T-helper 2 cell treated with Interferon-gamma antibody and Interleukin-4, amounts not matched to agents 5 μg/mL and 100 μg/mL, for 36 hours (primary cell): ENCODE measurements around the gene STAU1.
"Not testable (repeated sequence)": the region's sequence is repeated elsewhere in the genome, so short reads cannot be mapped to it uniquely, and the experiment has no call there.

Experiments used
- DNase-seq: peaks from one replicate; pipeline ENCODE4 v3.0.0; 2021; ENCODE audit warnings: low spot score
- H3K27ac Mint-ChIP-seq: one replicate; pipeline ENCODE4 v1.8.0; 2021; ENCODE audit warnings: mild to moderate bottlenecking, mixed read lengths
- H3K27me3 Mint-ChIP-seq: one replicate; pipeline ENCODE4 v1.8.0; 2021; ENCODE audit warnings: low read depth, mixed read lengths
- H3K36me3 Mint-ChIP-seq: one replicate; pipeline ENCODE4 v1.8.0; 2021; ENCODE audit warnings: low read depth, mixed read lengths
- H3K4me1 Mint-ChIP-seq: one replicate; pipeline ENCODE4 v1.8.0; 2021; ENCODE audit warnings: low read depth, mixed read lengths
- H3K4me3 Mint-ChIP-seq: one replicate; pipeline ENCODE4 v1.8.0; 2022; ENCODE audit warnings: mild to moderate bottlenecking, moderate library complexity, mixed read lengths
- H3K9me3 Mint-ChIP-seq: one replicate; pipeline ENCODE4 v1.8.0; 2021; ENCODE audit warnings: mixed read lengths

The STAU1 gene

DNA sequence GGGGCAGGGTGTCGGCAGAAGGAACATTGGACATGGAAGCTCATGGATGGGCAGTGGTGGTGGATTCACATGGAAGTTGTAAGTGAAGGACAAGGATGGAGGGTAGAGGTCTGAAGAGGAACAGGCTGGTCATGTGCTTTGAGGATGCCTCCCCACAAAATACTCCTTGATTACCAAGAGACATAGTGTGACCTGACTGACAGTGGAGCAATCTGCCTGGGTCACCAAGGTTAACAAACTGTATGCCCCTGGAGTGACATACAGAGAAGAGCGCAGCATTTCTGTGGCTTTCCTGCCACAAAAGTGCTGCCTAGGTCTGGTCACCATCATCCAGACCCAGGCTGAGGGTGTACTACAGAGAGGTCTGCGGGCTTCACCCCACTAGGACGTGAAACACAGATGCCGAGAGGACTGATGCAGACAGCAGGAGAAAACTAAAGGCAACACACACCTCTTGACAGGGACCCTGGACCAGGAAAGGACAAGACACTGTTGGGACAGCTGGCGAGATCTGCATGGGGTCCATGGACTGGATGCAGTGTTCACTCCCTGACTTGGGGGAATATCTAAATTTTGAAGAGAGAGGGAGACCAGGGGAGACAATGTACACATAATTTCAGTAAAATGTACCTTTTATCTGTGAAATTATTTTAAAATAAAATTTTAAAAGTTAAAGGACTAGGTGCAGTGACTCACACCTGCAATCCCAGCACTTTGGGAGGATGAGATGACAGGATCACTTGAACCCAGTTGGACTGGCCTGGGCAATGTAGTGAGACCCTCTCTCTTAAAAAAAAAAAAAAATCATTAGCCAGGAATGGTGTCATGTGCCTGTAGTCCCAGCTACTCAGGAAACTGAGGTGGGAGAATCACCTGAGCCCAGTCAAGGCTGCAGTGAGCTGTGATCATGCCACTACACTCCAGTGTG lies 77.1 kb downstream of the STAU1 start:
- H3K9me3 Mint-ChIP-seq, result no peaks in the 10 kb centered on the region
- no peak overlapping the region for H3K4me3 Mint-ChIP-seq
- H3K27me3 Mint-ChIP-seq, result no peaks in the 10 kb centered on the region
- no peak overlapping the region for H3K27ac Mint-ChIP-seq
- H3K4me1 Mint-ChIP-seq, result peaks cover 7% of the 10 kb centered on the region
- DNase-seq, result no peak
- peaks cover 37% of the 10 kb centered on the region for H3K36me3 Mint-ChIP-seq

- peaks cover 49% of the 10 kb centered on the region for H3K36me3 Mint-ChIP-seq
- no peak overlapping the region for H3K4me3 Mint-ChIP-seq
- no peak for DNase-seq
- H3K4me1 Mint-ChIP-seq, result peaks cover 4% of the 10 kb centered on the region
- H3K27me3 Mint-ChIP-seq, result no peaks in the 10 kb centered on the region
- H3K27ac Mint-ChIP-seq, result no peak overlapping the region
- no peaks in the 10 kb centered on the region for H3K9me3 Mint-ChIP-seq
These were observed 81.8 kb downstream of the STAU1 start for GRCh38 chr20:49106328-49106727.

DNA sequence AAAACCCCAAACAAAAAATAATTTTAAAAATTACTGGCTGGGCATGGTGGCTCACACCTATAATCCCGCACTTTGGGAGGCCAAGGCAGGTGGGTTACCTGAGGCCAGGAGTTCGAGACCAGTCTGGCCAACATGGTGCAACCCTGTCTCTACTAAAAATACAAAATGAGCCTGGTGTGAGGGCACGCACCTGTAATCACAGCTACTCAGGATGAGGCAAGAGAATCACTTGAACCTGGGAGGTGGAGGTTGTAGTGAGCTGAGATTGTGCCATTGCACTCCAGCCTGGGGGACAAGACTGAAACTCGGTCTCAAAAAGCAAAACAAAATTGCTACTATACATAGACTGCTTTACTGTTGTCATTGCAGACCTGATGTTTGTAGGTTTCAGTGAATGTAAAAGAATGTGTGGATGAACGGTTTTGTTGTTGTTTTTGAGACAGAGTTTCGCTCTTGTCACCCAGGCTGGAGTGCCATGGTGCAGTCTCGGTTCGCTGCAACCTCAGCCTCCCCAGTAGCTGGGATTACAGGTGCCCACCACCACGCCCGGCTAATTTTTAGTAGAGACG lies 83.1 kb downstream of the STAU1 start:
- not testable (repeated sequence) for H3K27me3 Mint-ChIP-seq, DNase-seq, H3K4me1 Mint-ChIP-seq, H3K9me3 Mint-ChIP-seq, H3K27ac Mint-ChIP-seq, H3K4me3 Mint-ChIP-seq
- H3K36me3 Mint-ChIP-seq, result peaks cover 47% of the 10 kb centered on the region

- Mint-ChIP-seq H3K4me1 (peaks cover 8% of the 10 kb centered on the region), H3K4me3 (no peak overlapping the region), H3K9me3 (no peaks in the 10 kb centered on the region), H3K27ac (no peak overlapping the region), H3K27me3 (no peaks in the 10 kb centered on the region), H3K36me3 (peaks cover 48% of the 10 kb centered on the region)
- no peak for DNase-seq
These were observed 83.8 kb downstream of the STAU1 start for GRCh38 chr20:49104365-49104648.

DNA sequence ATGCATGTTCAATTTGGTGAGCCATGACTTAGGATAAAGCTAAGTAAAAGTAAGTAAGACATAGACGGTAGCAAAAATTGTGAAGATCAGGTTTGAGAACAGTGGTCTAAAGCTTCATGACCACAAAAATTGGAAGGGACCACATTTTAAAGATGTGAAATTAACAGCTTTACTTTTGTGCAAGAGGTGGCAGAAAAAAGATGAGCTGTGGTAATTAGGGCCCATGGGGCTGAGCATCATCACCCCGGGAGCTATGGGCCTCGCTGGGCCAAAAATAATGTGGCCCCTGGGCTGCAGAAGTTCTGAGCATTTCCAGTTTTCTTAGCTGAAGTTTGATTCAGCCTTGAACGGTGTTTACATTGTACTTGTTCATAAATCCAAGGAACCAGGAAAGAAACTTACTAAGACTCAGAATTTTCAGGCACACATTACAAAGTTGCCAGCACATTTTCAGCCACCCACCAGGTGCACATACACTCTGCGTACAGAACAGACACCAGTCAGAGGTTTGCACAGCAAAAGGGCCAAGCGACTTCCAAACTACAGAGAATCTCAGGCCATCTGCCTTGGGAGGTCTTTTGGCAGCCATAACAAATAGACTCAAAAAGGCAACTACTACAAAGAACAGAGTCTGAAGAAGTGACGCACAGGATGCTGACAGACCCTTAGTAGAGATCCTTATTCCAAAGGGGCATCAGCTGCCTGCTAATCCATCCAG lies 84.3 kb downstream of the STAU1 start:
- Mint-ChIP-seq H3K27me3 (no peaks in the 10 kb centered on the region), H3K27ac (no peak overlapping the region), H3K4me3 (no peak overlapping the region), H3K9me3 (no peaks in the 10 kb centered on the region), H3K36me3 (peaks cover 50% of the 10 kb centered on the region), H3K4me1 (peaks cover 8% of the 10 kb centered on the region)
- no peak for DNase-seq

DNA sequence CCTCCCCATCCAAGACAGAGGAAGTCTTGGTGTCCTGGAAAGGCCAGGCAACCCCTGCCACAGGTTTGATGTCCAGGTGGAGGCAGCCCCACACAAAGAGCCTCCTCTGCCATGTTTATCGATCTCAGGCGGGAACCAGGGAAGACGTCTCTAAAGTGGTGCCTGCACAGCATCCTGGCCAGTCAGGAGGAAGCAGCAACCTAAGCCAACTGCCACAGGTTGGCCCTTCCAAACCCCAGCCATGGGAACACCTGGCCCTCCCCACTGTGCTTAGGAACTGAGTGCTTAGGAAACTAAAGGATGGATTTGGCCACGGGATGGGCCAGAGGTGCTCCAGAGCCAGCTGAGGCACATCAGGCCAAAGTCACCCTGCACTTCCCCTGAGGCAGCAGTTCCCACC lies 85.1 kb downstream of the STAU1 start:
- no peaks in the 10 kb centered on the region for H3K27me3 Mint-ChIP-seq
- H3K4me1 Mint-ChIP-seq, result peaks cover 8% of the 10 kb centered on the region
- H3K27ac Mint-ChIP-seq, result no peak overlapping the region
- peaks cover 58% of the 10 kb centered on the region for H3K36me3 Mint-ChIP-seq
- no peak for DNase-seq
- no peak overlapping the region for H3K4me3 Mint-ChIP-seq
- H3K9me3 Mint-ChIP-seq, result no peaks in the 10 kb centered on the region

DNA sequence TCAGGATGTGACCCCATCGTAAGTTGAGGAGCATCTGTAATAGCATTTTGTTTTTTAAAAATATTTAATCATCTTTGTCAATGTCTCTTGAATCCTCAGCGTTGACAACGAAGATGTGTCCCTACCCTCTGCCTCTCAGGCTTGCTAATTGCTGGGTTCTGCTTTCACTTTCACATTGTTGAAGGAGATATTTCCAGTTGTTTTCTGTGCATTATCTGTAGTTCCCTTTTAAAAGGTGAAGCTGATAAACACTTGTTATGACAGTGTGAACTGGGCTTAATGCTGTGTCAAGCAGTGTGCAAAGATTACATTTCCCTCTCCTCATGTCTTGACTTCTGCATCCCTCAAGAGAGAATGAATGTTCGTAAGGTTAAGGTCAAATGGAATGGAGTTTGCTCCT lies 87.2 kb downstream of the STAU1 start:
- peak overlapping the region; percentile 59 for H3K4me3 Mint-ChIP-seq

DNA sequence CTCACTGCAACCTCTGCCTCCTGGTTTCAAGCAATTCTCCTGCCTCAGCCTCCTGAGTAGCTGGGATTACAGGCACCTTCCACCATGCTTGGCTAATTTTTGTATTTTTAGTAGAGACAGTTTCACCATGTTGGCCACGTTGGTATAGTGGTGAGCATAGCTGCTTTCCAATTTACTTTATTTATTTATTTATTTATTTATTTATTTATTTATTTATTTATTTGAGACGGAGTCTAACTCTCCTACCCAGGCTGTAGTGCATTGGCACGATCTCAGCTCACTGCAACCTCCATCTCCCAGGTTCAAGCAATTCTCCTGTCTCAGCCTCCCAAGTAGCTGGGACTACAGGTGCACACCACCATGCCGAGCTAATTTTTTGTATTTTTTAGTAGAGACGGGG lies 87.8 kb downstream of the STAU1 start:
- H3K27ac Mint-ChIP-seq, result peak overlapping the region; percentile 81
- H3K4me3 Mint-ChIP-seq, result peak overlapping the region; percentile 46

More for the DNA sequence above, 87.2 kb downstream of the STAU1 start:
- Mint-ChIP-seq H3K27me3 (no peaks in the 10 kb centered on the region), H3K9me3 (no peaks in the 10 kb centered on the region), H3K36me3 (peaks cover 73% of the 10 kb centered on the region), H3K4me1 (peaks cover 8% of the 10 kb centered on the region), H3K27ac (peak overlapping the region; percentile 81)
- no peak for DNase-seq

DNA sequence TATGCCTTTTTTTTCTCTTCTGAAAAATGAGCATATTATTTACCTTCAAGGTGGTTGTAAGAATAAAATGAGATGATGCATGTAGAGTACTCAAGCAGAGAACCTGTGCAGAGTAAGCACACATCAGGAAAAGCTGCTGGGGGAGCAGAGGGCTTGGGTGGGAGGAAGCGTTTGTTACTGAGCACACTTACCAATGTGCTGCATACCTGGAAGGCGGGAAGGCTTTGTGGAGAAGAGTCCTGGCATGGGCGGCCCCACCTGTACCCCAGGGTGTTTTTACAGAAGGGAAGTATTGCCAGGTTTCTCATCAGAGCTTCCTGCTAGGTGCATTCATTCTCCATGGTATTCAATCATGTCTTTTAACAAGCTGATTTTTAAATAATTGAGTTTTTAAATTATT lies 89.1 kb downstream of the STAU1 start:
- H3K27ac Mint-ChIP-seq, result no peak overlapping the region
- no peak for DNase-seq
- no peaks in the 10 kb centered on the region for H3K9me3 Mint-ChIP-seq
- peaks cover 8% of the 10 kb centered on the region for H3K4me1 Mint-ChIP-seq
- H3K4me3 Mint-ChIP-seq, result no peak overlapping the region
- H3K36me3 Mint-ChIP-seq, result peaks cover 78% of the 10 kb centered on the region
- H3K27me3 Mint-ChIP-seq, result no peaks in the 10 kb centered on the region

More for the DNA sequence above, 87.8 kb downstream of the STAU1 start:
- peaks cover 72% of the 10 kb centered on the region for H3K36me3 Mint-ChIP-seq
- H3K4me1 Mint-ChIP-seq, DNase-seq, H3K27me3 Mint-ChIP-seq, H3K9me3 Mint-ChIP-seq: not testable (repeated sequence)

- H3K27me3 Mint-ChIP-seq, result no peaks in the 10 kb centered on the region
- H3K36me3 Mint-ChIP-seq, result peaks cover 72% of the 10 kb centered on the region
- H3K9me3 Mint-ChIP-seq, result no peaks in the 10 kb centered on the region
- no peak for DNase-seq
- no peak overlapping the region for H3K4me3 Mint-ChIP-seq
- peaks cover 8% of the 10 kb centered on the region for H3K4me1 Mint-ChIP-seq
- no peak overlapping the region for H3K27ac Mint-ChIP-seq
These were observed 90.0 kb downstream of the STAU1 start for GRCh38 chr20:49098136-49098535.

DNA sequence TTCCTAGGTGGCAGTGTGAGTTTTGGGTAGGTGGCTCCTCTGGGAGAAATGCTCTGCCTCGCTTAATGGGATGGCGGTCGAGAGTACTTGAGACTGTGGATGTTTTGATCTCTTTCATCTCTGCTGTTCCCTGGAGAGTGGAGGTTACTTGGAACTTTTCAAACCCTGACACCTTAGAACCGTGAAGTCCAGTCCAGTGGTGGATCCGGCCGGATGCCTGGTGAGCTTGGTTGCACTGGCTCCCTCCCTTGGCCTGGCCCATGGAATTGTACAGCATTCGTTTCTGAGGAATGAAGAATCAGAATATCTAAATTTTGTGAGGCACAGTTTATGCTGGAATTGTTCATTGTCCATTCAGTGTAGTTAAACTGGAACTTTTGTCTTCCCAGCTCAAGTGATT lies 91.0 kb downstream of the STAU1 start:
- Mint-ChIP-seq H3K4me3 (no peak overlapping the region), H3K27ac (no peak overlapping the region), H3K27me3 (no peaks in the 10 kb centered on the region), H3K9me3 (no peaks in the 10 kb centered on the region), H3K4me1 (peaks cover 8% of the 10 kb centered on the region), H3K36me3 (peaks cover 66% of the 10 kb centered on the region)
- DNase-seq, result no peak

- peaks cover 61% of the 10 kb centered on the region for H3K36me3 Mint-ChIP-seq
These were observed 91.9 kb downstream of the STAU1 start for GRCh38 chr20:49096203-49096730.

GRCh38 chr20:49091762-49092161 lies 96.4 kb downstream of the STAU1 start:
- Mint-ChIP-seq H3K36me3 (peaks cover 65% of the 10 kb centered on the region), H3K4me1 (no peaks in the 10 kb centered on the region), H3K9me3 (no peaks in the 10 kb centered on the region), H3K27ac (no peak overlapping the region), H3K4me3 (no peak overlapping the region), H3K27me3 (no peaks in the 10 kb centered on the region)
- no peak for DNase-seq

More at GRCh38 chr20:49096203-49096730, 91.9 kb downstream of the STAU1 start:
- Mint-ChIP-seq H3K27ac (no peak overlapping the region), H3K27me3 (no peaks in the 10 kb centered on the region), H3K9me3 (no peaks in the 10 kb centered on the region), H3K4me1 (peaks cover 3% of the 10 kb centered on the region), H3K4me3 (no peak overlapping the region)
- no peak for DNase-seq

GRCh38 chr20:49091104-49091503 lies 97.0 kb downstream of the STAU1 start:
- Mint-ChIP-seq H3K27me3 (no peaks in the 10 kb centered on the region), H3K36me3 (peaks cover 63% of the 10 kb centered on the region), H3K27ac (no peak overlapping the region), H3K9me3 (no peaks in the 10 kb centered on the region), H3K4me1 (no peaks in the 10 kb centered on the region), H3K4me3 (no peak overlapping the region)
- DNase-seq, result no peak
